Head of caudate nucleus (tissue), 42 donors: ENCODE measurements around the gene PSIP1.
"Not testable (repeated sequence)": the region's sequence is repeated elsewhere in the genome, so short reads cannot be mapped to it uniquely, and the experiment has no call there.

Source experiments
- DNase-seq, 42 donors: peaks; one replicate each; pipeline versions ENCODE4 v3.0.0 to v3.0.0-alpha.2; 2020 to 2021; ENCODE audit warnings: mixed read lengths in 7 of 42
- intact Hi-C: fragments of 100-400 bp; cut with DNase I; formaldehyde crosslinking; loops from one replicate; pipeline ENCODE4 v1.15.0; 2022

Gene PSIP1

GRCh38 chr9:15510789-15511575 is at the start of gene PSIP1:
PSIP1 (minus strand) TSS chr9:15510970; CDS start chr9:15510188, 782 bp downstream.
- intact Hi-C loops, result loop anchor here (2.0 kb wide), 1 partner anchor 42 kb away; the partner anchor contains the start of gene CCDC171
- DNase-seq, result peak; percentile 53 to 89 (median 82)

GRCh38 chr9:15553528-15553898 is 42.7 kb upstream of the PSIP1 start:
- intact Hi-C loops, result loop anchor here (2.0 to 5.0 kb wide), 2 partner anchors 43 to 54 kb away; partner anchors contain the start of gene PSIP1

GRCh38 chr9:15552636-15553527 is 42.1 kb upstream of the PSIP1 start, which contains the start of gene CCDC171:
CCDC171 (plus strand) TSS chr9:15553043; CDS start chr9:15564089, 11,046 bp downstream.
- DNase-seq, result peak; percentile 84 to 97 (median 93)
- intact Hi-C loops, result loop anchor here (2.0 to 5.0 kb wide), 2 partner anchors 42 to 54 kb away; partner anchors contain the start of gene PSIP1

More at GRCh38 chr9:15553528-15553898, 42.7 kb upstream of the PSIP1 start:
- no peak for DNase-seq

DNA sequence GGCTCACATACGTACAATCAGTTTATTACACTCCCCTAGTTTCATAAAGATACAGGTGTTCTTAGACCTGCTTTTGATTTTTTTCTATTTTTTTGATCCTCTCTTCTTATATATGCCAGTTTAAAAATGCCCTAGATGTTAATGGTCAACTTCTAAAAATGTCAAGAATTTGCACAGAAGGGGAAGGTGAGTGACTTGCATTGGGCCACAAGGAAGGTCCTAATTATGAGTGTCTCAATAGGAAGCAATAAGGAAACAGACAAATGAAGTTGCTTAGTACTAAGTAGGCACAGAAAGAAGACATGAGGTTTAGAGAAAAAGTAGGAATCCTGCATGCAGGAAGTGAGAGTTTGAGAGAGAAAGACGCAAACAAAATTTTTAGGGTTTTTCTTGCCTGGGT is 38.8 kb upstream of the PSIP1 start:
- DNase-seq, result no peak
- intact Hi-C loops, result loop anchor here (5.0 kb wide), 1 partner anchor 58 kb away; no protein-coding TSS in a partner anchor

DNA sequence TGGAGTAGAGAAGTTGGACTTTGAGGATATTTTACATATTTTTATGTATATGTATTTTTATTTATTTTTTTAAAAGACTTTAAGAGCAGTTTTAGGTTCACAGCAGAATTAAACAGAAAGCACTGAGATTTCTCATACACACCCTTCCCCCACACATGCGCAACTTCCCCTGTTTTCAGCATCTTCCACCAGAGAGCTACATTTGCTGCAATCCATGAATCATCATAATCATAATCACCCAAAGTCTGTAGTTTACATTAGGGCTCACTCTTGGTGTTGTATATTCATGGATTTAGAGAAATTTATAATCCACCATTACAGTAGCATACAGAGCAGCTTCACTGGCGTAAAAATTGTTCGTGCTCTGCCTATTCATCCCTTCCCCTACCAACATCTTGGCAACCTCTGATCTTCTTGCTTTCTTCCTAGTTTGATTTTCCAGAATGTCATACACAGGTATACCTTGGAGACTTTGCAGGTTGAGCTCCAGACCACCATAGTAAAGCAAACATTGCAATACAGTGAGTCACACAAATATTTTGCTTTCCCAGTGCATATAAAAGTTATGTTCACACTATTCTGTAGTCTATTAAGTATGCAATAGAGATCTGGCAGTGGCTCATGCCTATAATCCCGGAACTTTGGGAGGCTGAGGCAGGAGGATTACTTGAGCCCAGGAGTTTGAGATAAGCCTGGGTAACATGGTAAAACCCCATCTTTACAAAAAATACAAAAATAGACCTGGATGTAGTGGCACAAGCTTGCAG is 32.5 kb upstream of the PSIP1 start:
- intact Hi-C loops, result no loop called here
- DNase-seq, result no peak

GRCh38 chr9:15542624-15543023 is 31.9 kb upstream of the PSIP1 start:
- DNase-seq, result no peak
- intact Hi-C loops, result no loop called here

DNA sequence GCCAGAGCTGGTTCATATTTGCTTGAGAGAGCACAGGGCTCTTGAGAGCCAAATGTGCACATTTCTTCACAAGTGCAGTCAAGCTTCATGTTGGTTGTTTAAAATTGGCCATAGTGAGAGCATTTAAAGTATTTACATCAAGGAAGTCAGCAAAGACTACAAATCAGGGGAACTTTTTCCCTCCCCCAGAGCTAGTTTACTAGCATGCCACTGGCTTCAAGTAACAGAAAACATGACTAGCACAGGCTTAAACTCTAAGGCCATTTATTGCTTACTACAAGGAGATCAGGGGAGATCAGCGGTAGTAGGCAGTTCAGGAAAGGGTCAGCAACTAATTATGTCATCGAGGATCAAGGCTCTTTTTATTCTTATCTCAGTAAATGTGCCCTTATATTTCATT is 31.1 kb upstream of the PSIP1 start:
- intact Hi-C loops, result no loop called here
- no peak for DNase-seq

DNA sequence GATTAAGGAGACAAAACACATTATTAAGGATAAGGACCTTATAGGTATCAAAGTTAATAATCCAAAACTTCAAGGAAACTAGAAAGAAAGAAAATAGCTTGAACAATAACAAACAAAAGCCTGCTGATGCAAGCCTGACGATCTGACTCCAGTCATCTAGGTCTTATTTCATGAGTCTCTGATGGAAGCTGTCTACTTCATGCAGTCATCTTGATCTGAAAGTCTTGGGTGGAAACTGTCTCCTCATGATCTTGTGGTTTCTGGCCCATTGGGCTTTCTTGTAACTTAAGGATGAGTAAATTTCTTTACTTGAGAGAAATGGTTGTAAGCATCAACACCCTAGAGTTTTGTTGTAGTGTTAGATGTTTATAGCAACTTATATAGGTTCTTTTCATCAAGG is 20.6 kb upstream of the PSIP1 start:
- DNase-seq, result no peak
- intact Hi-C loops, result no loop called here

DNA sequence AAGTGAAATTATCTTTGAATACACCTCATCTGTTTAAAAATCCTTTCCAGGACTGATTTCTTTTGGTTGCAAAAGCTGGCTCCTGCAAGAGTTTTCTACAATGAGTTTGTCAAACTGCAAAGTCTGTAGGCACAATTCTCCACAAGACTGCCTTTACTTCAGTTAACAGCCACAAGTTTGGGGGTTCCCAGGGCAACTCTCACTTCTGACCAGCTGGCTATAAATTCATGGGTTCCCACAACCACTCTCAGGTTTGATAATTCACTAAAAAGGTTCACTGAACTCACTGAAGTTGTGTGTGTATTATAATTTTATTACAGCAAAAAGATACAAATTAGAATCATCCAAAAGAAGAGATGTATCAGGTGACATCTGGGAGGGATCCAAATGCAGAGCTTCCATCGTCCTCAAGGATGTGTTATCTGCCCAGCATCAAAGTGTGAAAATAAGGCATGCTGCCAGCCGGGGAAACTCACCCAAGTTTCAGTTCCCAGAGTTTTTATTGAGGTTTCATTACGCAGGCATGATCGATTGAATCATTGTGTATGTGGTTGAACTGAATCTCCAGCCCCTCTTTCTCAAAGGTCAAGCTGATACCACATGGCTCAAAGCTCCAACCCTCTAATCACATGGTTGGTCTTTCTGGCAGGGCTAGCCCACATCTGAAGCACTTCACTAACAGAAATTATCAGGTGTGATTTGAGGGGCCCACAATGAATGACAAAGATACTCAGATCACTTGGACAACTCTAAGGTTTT is 19.0 kb upstream of the PSIP1 start:
- intact Hi-C loops, result no loop called here
- no peak for DNase-seq

DNA sequence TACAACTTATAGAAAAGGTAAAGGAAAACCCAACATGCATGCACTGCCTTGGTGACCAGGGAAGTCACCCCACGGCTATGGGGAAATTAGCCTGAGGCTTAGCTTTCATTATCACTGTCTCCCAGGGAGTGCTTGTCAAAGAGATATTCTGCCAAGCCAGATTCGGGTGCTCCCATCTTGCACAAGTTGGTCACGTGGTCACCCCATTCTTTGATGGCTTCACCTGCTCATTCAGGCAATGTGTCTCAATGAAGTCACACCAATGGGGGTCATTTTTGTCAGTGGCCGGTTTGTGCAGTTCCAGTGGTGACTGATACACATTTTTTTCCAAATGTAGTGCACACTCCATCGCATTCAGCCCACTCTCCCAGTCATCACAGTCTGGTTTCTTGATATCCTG is 16.3 kb upstream of the PSIP1 start:
- intact Hi-C loops, DNase-seq: not testable (repeated sequence)

DNA sequence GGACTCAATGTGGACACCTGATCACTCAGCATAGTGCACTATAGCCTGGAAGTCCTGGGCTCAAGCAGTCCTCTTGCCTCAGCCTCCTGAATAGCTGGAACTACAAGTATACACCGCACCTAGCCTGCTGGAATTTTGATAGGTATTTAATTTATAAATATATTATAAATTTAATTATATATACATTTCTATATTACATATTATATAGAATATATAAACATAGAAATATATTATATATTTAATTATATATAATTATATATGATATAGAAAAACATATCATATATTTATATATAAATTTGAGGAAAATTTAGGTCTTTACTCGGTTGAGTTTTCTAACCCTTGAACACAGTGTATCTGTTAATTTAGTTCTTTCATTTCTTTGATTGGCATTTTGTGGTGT is 15.2 kb upstream of the PSIP1 start:
- intact Hi-C loops, result no loop called here
- no peak for DNase-seq

- intact Hi-C loops, result no loop called here
Observed at GRCh38 chr9:15524845-15525455, 14.2 kb upstream of the PSIP1 start.

GRCh38 chr9:15522130-15522755 is 11.5 kb upstream of the PSIP1 start:
- intact Hi-C loops, result no loop called here
- DNase-seq, result no peak

More at GRCh38 chr9:15524845-15525455, 14.2 kb upstream of the PSIP1 start:
- DNase-seq, result peak in 2 of 42 donors; percentile 4 to 28

DNA sequence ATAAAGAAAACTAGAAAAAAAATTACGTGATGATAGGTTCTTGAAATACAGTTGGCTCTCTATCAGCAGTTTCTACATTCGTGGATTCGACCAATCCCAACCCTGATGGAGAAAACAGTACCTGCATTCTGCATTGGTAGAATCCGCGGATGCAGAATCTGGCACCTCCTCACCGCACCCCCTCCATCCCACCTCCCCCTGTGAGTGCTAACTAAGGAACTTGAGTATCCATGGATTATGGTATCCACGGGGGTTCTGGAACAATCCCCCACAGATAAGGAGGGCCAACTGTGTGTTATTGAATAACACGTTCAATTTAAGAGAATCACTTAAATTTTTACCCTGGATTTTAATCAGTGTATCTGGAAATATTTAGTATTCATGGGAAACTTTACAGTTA is 10.5 kb upstream of the PSIP1 start:
- no peak for DNase-seq
- intact Hi-C loops, result no loop called here

DNA sequence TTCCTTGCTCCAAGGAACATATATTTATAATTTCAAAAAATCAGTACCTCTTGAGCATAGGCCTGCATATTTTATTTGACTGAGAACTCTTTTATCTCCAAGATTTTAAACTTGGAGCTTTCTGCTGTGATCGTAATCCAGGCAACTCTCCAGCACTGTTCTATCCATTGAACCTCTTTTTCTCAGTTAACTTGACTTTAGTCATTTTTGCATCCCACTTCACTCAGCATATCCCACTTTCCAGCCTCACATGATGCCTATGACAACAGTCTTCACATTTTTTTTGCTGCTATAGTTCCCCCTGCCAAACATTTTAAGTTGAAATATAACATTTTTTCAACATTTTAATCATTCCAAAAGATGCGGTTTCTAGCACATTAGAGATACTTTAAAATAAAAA is 9.1 kb upstream of the PSIP1 start:
- intact Hi-C loops, result no loop called here

GRCh38 chr9:15513335-15513734 is 2.6 kb upstream of the PSIP1 start:
- DNase-seq, result no peak
- intact Hi-C loops, result no loop called here

More for the DNA sequence above, 9.1 kb upstream of the PSIP1 start:
- no peak for DNase-seq

GRCh38 chr9:15512889-15513288 is 2.1 kb upstream of the PSIP1 start:
- DNase-seq, result no peak
- intact Hi-C loops, result no loop called here
